DND-41 (cell line): ENCODE measurements around the gene EGR4.

ENCODE experiments used
- EZH2 ChIP-seq: IDR thresholded peaks from 3 replicates; pipeline ENCODE4 v1.6.1; 2012; ENCODE audit warnings: borderline replicate concordance, low read depth, mild to moderate bottlenecking, moderate library complexity, low read length, inconsistent platforms; ENCODE audit not compliant: severe bottlenecking
- TF ChIP-seq, protein P1 (sequence below): IDR thresholded peaks from 2 replicates; pipeline ENCODE4 v1.5.1; 2012; ENCODE audit warnings: borderline replicate concordance, low read length, moderate library complexity, mild to moderate bottlenecking; ENCODE audit not compliant: poor library complexity, severe bottlenecking; ENCODE audit errors: extremely low read depth

DNA sequence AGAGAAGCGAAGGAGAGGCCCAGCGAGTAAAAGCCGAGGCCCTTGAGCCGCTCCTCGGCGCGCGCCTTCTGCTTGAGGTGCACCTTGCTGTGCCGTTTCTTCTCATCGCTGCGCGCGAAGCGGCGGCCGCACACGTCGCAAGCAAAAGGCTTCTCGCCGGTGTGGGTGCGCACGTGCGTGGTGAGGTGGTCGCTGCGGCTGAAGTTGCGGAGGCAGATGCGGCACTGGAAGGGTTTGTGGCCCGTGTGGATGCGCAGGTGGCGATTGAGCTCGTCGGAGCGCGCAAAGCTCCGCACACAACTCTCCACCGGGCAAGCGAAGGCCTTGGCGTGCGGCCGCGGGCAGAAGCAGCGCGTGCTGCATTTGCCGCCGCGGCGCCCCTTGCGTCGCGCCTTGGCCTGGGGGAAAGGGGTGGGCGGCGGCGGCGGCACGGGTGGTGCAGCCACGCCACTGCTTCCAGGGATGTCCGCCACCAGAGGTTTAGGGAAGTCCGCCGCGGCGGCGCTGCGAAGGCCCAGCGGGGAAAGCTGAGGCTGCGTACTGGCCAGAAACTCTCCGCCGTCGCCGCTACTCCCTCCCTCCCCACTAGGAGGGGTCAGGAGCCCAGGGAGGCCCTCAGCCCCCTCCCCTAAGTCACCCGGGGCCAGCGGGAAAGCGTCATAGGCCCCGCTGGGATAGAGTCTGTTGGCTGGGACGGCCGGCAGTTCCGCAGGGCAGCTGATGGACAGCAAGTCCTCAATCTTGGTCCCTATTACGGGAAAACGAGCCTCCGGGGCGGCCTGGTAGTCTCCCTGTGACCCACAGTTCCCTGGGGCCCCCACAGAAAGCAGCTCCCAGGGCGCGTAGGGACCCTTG lies 1.7 kb downstream of the EGR4 start:
- TF ChIP-seq, protein P1, sequence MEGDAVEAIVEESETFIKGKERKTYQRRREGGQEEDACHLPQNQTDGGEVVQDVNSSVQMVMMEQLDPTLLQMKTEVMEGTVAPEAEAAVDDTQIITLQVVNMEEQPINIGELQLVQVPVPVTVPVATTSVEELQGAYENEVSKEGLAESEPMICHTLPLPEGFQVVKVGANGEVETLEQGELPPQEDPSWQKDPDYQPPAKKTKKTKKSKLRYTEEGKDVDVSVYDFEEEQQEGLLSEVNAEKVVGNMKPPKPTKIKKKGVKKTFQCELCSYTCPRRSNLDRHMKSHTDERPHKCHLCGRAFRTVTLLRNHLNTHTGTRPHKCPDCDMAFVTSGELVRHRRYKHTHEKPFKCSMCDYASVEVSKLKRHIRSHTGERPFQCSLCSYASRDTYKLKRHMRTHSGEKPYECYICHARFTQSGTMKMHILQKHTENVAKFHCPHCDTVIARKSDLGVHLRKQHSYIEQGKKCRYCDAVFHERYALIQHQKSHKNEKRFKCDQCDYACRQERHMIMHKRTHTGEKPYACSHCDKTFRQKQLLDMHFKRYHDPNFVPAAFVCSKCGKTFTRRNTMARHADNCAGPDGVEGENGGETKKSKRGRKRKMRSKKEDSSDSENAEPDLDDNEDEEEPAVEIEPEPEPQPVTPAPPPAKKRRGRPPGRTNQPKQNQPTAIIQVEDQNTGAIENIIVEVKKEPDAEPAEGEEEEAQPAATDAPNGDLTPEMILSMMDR = peak; percentile 8
- TF ChIP-seq EZH2 = no peak
